GM19372 (cell line): Measurements from ENCODE around the gene PNMT.
"Not testable (repeated sequence)": the region's sequence is repeated elsewhere in the genome, so short reads cannot be mapped to it uniquely, and the experiment has no call there.

Experiments used
- ATAC-seq: cut with Tn5 transposase; IDR thresholded peaks from one replicate; pipeline ENCODE4 v1.9.1; 2021; ENCODE audit warnings: mild to moderate bottlenecking, low read depth, moderate library complexity; ENCODE audit not compliant: unreplicated experiment

PNMT gene

GRCh38 chr17:39683295-39683939, 15.2 kb downstream of the PNMT start:
- no peak for ATAC-seq

- ATAC-seq, result no peak
Measured at GRCh38 chr17:39684369-39685192, 16.3 kb downstream of the PNMT start.

GRCh38 chr17:39687101-39687545, 18.9 kb downstream of the PNMT start:
- ATAC-seq, result no peak

GRCh38 chr17:39687546-39688474, 19.6 kb downstream of the PNMT start, which contains the start of gene PGAP3:
PGAP3 (minus strand) TSS chr17:39688057; CDS start chr17:39688014, 43 bp downstream.
- ATAC-seq, result peak; percentile 93

GRCh38 chr17:39688475-39688835, 20.2 kb downstream of the PNMT start:
- ATAC-seq, result no peak

GRCh38 chr17:39688945-39689344, 20.7 kb downstream of the PNMT start:
- ATAC-seq, result no peak

GRCh38 chr17:39694593-39694992, 26.3 kb downstream of the PNMT start:
- ATAC-seq, result no peak

- no peak for ATAC-seq
Measured at GRCh38 chr17:39695089-39695474, 26.8 kb downstream of the PNMT start.

GRCh38 chr17:39696731-39697130, 28.5 kb downstream of the PNMT start:
- ATAC-seq, result no peak

- ATAC-seq, result no peak
Measured at GRCh38 chr17:39697961-39698360, 29.7 kb downstream of the PNMT start.

GRCh38 chr17:39699157-39699817, 31.0 kb downstream of the PNMT start:
- not testable (repeated sequence) for ATAC-seq

GRCh38 chr17:39699818-39700147, 31.5 kb downstream of the PNMT start, which contains the start of gene ERBB2:
ERBB2 (plus strand) TSS chr17:39700064; CDS start chr17:39700239, 175 bp downstream.
- ATAC-seq, result no peak

GRCh38 chr17:39700148-39700987, 32.1 kb downstream of the PNMT start:
- ATAC-seq, result no peak

- no peak for ATAC-seq
Measured at GRCh38 chr17:39701012-39701783, 32.9 kb downstream of the PNMT start.

GRCh38 chr17:39701784-39702422, 33.6 kb downstream of the PNMT start:
- ATAC-seq, result no peak

- no peak for ATAC-seq
Measured at GRCh38 chr17:39702901-39703893, 34.9 kb downstream of the PNMT start.

GRCh38 chr17:39703913-39704312, 35.7 kb downstream of the PNMT start:
- ATAC-seq, result no peak
